HepG2 (cell line): ENCODE data around the gene GALNT17. TPM values are rescaled to one million over a fixed set of nuclear protein-coding genes. Genes with fewer than 3 reads are reported as not detected.

ENCODE experiments used
- ATAC-seq: fragments of 200-7000 bp; cut with Tn5 transposase; 3 replicates; pipeline ENCODE4 v1.9.1; 2020; ENCODE audit warnings: mild to moderate bottlenecking, moderate library complexity
- BruUV-seq: library from RNA; stranded (reverse); fragments of 400-500 nt; replicated peaks from 2 replicates; lab custom pipeline; 2021; lab: Mats Ljungman, UMichigan
- CTCF ChIA-PET: fragments of 300-600 bp; formaldehyde crosslinking; extraction: SDS; loops from one replicate; lab custom pipeline; 2021; ENCODE audit warnings: low total read pairs, inconsistent platforms, low intra/inter-chr PET ratio; lab: Yijun Ruan, JAX
- POLR2A ChIA-PET: fragments of 350-600 bp; sonication (Branson Sonifier 250); formaldehyde crosslinking; loops from one replicate; lab custom pipeline; 2020; ENCODE audit warnings: antibody characterized with exemption, inconsistent platforms; lab: Yijun Ruan, JAX
- DNase-seq: peaks from one replicate; pipeline ENCODE4 v3.0.0-alpha.2; 2015; ENCODE audit warnings: low spot score
- FAIRE-seq: peaks from 3 replicates; lab custom pipeline; 2011; peaks lifted over from hg19 to GRCh38; lab: Jason Lieb, UNC
- H2AFZ ChIP-seq: one replicate; pipeline ENCODE4 v1.6.1; 2011; ENCODE audit warnings: low read length, inconsistent platforms
- H3K27ac ChIP-seq: fragments of 300-600 bp; 3 replicates; pipeline ENCODE4 v1.8.0; 2011; ENCODE audit warnings: mixed run types, mild to moderate bottlenecking, mixed read lengths, low read length, inconsistent platforms; ENCODE audit not compliant: insufficient read depth; ENCODE audit errors: extremely low read length
- H3K27me3 ChIP-seq, 2 experiments: fragments of 200-600 bp in 1 of 2; 2 replicates in 1 of 2; 3 replicates in 1 of 2; pipeline versions ENCODE4 v1.6.0 to v1.8.0; 2011; ENCODE audit warnings: low read length in 2 of 2, mild to moderate bottlenecking in 2 of 2, moderate library complexity in 2 of 2, inconsistent platforms in 1 of 2; ENCODE audit not compliant: insufficient read depth in 2 of 2, control insufficient read depth in 1 of 2
- H3K36me3 ChIP-seq, 2 experiments: fragments of 200-600 bp in 1 of 2; replicated peaks in 1 of 2; 2 replicates in 1 of 2; 3 replicates in 1 of 2; pipeline versions ENCODE4 v1.5.1 to v1.8.0; 2011; ENCODE audit warnings: low read length in 2 of 2, inconsistent platforms in 1 of 2; ENCODE audit not compliant: insufficient read depth in 2 of 2, control insufficient read depth in 1 of 2
- H3K4me1 ChIP-seq: 2 replicates; pipeline ENCODE4 v1.5.1; 2012; ENCODE audit warnings: low read length, inconsistent platforms; ENCODE audit not compliant: insufficient read depth
- H3K4me2 ChIP-seq: 2 replicates; pipeline ENCODE4 v1.6.0; 2011; ENCODE audit warnings: low read depth, low read length, inconsistent platforms
- H3K4me3 ChIP-seq, 3 experiments: fragments of 200-600 bp in 1 of 3; sonication (generic), shearing (Covaris generic) in 1 of 3; replicated peaks in 1 of 3; 2 replicates each; pipeline ENCODE4 v1.5.1; 2011 to 2016; ENCODE audit warnings: low read length in 3 of 3, inconsistent platforms in 2 of 3, low read depth in 2 of 3, mild to moderate bottlenecking in 2 of 3, control low read depth in 1 of 3, mixed read lengths in 1 of 3; ENCODE audit not compliant: insufficient read depth in 1 of 3
- H3K79me2 ChIP-seq: one replicate; pipeline ENCODE4 v1.6.1; 2011; ENCODE audit warnings: low read length, inconsistent platforms; ENCODE audit not compliant: insufficient read depth
- H3K9ac ChIP-seq: 2 replicates; pipeline ENCODE4 v1.6.0; 2011; ENCODE audit warnings: mild to moderate bottlenecking, low read depth, low read length, inconsistent platforms; ENCODE audit not compliant: insufficient read depth
- H3K9me3 ChIP-seq: 2 replicates; pipeline ENCODE4 v1.5.1; 2012; ENCODE audit warnings: mild to moderate bottlenecking, low read length
- H4K20me1 ChIP-seq: 2 replicates; pipeline ENCODE4 v1.6.0; 2011; ENCODE audit warnings: inconsistent platforms, mild to moderate bottlenecking, low read length, moderate library complexity; ENCODE audit not compliant: insufficient read depth
- ATF2 ChIP-seq: sonication (generic); formaldehyde crosslinking; IDR thresholded peaks from 2 replicates; pipeline ENCODE4 v1.4.0; 2020; ENCODE audit warnings: missing genetic modification reagents
- CBFB ChIP-seq: sonication (generic); formaldehyde crosslinking; IDR thresholded peaks from 2 replicates; pipeline ENCODE4 v1.4.0; 2020; ENCODE audit warnings: missing genetic modification reagents
- DNMT1 ChIP-seq: sonication (generic); formaldehyde crosslinking; IDR thresholded peaks from 2 replicates; pipeline ENCODE4 v1.5.1; 2020; ENCODE audit warnings: mild to moderate bottlenecking, missing genetic modification reagents
- DZIP1 ChIP-seq: sonication (generic); formaldehyde crosslinking; IDR thresholded peaks from 2 replicates; pipeline ENCODE4 v1.5.0; 2020; ENCODE audit warnings: mild to moderate bottlenecking, missing genetic modification reagents
- LRRFIP1 ChIP-seq: sonication (generic); formaldehyde crosslinking; conservative IDR thresholded peaks from 2 replicates; pipeline ENCODE4 v1.4.0; 2020; ENCODE audit warnings: missing genetic modification reagents
- MED13 ChIP-seq: sonication (generic); formaldehyde crosslinking; IDR thresholded peaks from 2 replicates; pipeline ENCODE4 v1.5.0; 2020; ENCODE audit warnings: missing genetic modification reagents
- TRIM22 ChIP-seq: fragments of 450-650 bp; IDR thresholded peaks from 2 replicates; pipeline ENCODE4 v1.6.1; 2017
- ZFP37 ChIP-seq: sonication (generic); formaldehyde crosslinking; IDR thresholded peaks from 2 replicates; pipeline ENCODE4 v1.4.0; 2020; ENCODE audit warnings: missing genetic modification reagents, borderline replicate concordance
- ZNF235 ChIP-seq: sonication (generic); formaldehyde crosslinking; IDR thresholded peaks from 2 replicates; pipeline ENCODE4 v1.8.1; 2023; ENCODE audit warnings: mild to moderate bottlenecking, missing genetic modification reagents, borderline replicate concordance
- WGBS: methylation state at CpG from one replicate; pipeline ENCODE4 v1.1.6; 2017; ENCODE audit warnings: low lambda C conversion rate; 5-methylcytosine and 5-hydroxymethylcytosine counted together
- in situ Hi-C: cut with HindIII; loops from 2 replicates; pipeline ENCODE4 v1.10.0; 2017; ENCODE audit warnings: low pct_unique_long_range_greater_than_20kb; ENCODE audit not compliant: extremely low pct_ligation_motif_present
- intact Hi-C: fragments of 100-400 bp; cut with micrococcal nuclease; formaldehyde crosslinking; loops from one replicate; pipeline ENCODE4 v1.10.0; 2022; ENCODE audit not compliant: unreplicated experiment
- polyA plus RNA-seq, 8 experiments: library from polyadenylated mRNA; depleted of rRNA in 3 of 8; stranded (reverse) in 7 of 8; unstranded in 1 of 8; fragments of >200 nt; fragmentation: Illumina TruSeq in 4 of 8; extraction: Trizol in 4 of 8; gene quantifications; 2 replicates each; pipeline versions ENCODE4 v1.2.1 to v1.2.3, GENCODE V29; 2011 to 2016; ENCODE audit warnings: low read depth in 4 of 8, missing spikeins in 1 of 8, mixed read lengths in 1 of 8; ENCODE audit not compliant: insufficient read depth in 1 of 8
- total RNA-seq, 5 experiments: library from RNA; depleted of rRNA; stranded (reverse); fragments of >200 nt; fragmentation: Illumina TruSeq; extraction: Trizol; gene quantifications; 2 replicates each; pipeline ENCODE4 v1.2.3, GENCODE V29; 2016; ENCODE audit warnings: low read depth in 1 of 5

GALNT17 gene
- total and polyA plus RNA-seq, 2 of the 13 experiments (the other 11 are each of a cell fraction or from before 2014, with no cell fraction given) = not detected

GRCh38 chr7:71332207-71332606 lies 200.3 kb downstream of the GALNT17 start:
- no peaks in the 10 kb centered on the region for H3K36me3 ChIP-seq
- no peaks in the 10 kb centered on the region for H4K20me1 ChIP-seq
- H3K27me3 ChIP-seq = no peaks in the 10 kb centered on the region
- no TSS peak for BruUV-seq
- H3K4me3 ChIP-seq = no peak overlapping the region
- WGBS = 0% methylated on average over 4 of the region's 4 CpGs
- 0 out of 2 replicates have a peak, but pooled peaks cover 3% of the 10 kb centered on the region for H3K9me3 ChIP-seq
- DNase-seq = no peak
- POLR2A ChIA-PET = no interaction called here
- H2AFZ ChIP-seq = no peak overlapping the region
- H3K79me2 ChIP-seq = no peaks in the 10 kb centered on the region
- no peak for FAIRE-seq
- in situ Hi-C loops = no loop called here
- TF ChIP-seq LRRFIP1 (CRISPR knock-in tag) = no peak
- TF ChIP-seq ZNF235 (CRISPR knock-in tag) = no peak
- no peak for TF ChIP-seq TRIM22
- TF ChIP-seq CBFB = no peak
- TF ChIP-seq DZIP1 (CRISPR knock-in tag) = no peak
- no peak for TF ChIP-seq MED13 (CRISPR knock-in tag)
- TF ChIP-seq ATF2 (CRISPR knock-in tag) = no peak
- TF ChIP-seq DNMT1 (CRISPR knock-in tag) = no peak
- TF ChIP-seq ZFP37 = no peak
- TF ChIP-seq, all 625 proteins: peak for 0
- CTCF ChIA-PET = no interaction called here
- no peak for ATAC-seq
- intact Hi-C loops = no loop called here
- H3K4me2 ChIP-seq = no peak overlapping the region
- no peak overlapping the region for H3K9ac ChIP-seq
- no peak overlapping the region for H3K27ac ChIP-seq
- no peaks in the 10 kb centered on the region for H3K4me1 ChIP-seq
